OCI-LY1 (cell line): ENCODE measurements around the gene PNKP.

Experiments used
- H2AFZ ChIP-seq: fragments of 200-600 bp; sonication (generic), shearing (Covaris generic); 2 replicates; pipeline ENCODE4 v1.6.0; 2014; ENCODE audit warnings: antibody characterized with exemption, mild to moderate bottlenecking, low read length
- H3F3A ChIP-seq: fragments of 200-600 bp; sonication (generic), shearing (Covaris generic); 2 replicates; pipeline ENCODE4 v1.6.0; 2014; ENCODE audit warnings: mild to moderate bottlenecking, antibody characterized with exemption, low read length, moderate library complexity; ENCODE audit not compliant: insufficient read depth
- H3K27ac ChIP-seq: fragments of 200-600 bp; sonication (generic); 2 replicates; pipeline ENCODE4 v1.5.1; 2014; ENCODE audit warnings: low read length, mixed run types, mild to moderate bottlenecking, low read depth; ENCODE audit not compliant: poor library complexity, severe bottlenecking
- H3K27me3 ChIP-seq: fragments of 200-600 bp; sonication (generic); 2 replicates; pipeline ENCODE4 v1.6.0; 2014; ENCODE audit warnings: antibody characterized with exemption, mild to moderate bottlenecking, low read length, moderate library complexity; ENCODE audit not compliant: insufficient read depth
- H3K36me3 ChIP-seq: fragments of 200-600 bp; sonication (generic); 2 replicates; pipeline ENCODE4 v1.6.1; 2014; ENCODE audit warnings: mild to moderate bottlenecking, antibody characterized with exemption, low read length, moderate library complexity, mixed read lengths; ENCODE audit not compliant: insufficient read depth
- H3K4me1 ChIP-seq: fragments of 200-600 bp; sonication (generic); 2 replicates; pipeline ENCODE4 v1.5.1; 2014; ENCODE audit warnings: mild to moderate bottlenecking, low read length, moderate library complexity; ENCODE audit not compliant: insufficient read depth, severe bottlenecking
- H3K4me2 ChIP-seq: fragments of 200-600 bp; sonication (generic), shearing (Covaris generic); 2 replicates; pipeline ENCODE4 v1.6.1; 2014; ENCODE audit warnings: low read length
- H3K4me3 ChIP-seq: fragments of 200-600 bp; sonication (generic); 2 replicates; pipeline ENCODE4 v1.5.1; 2014; ENCODE audit warnings: low read length, low read depth, mild to moderate bottlenecking, mixed read lengths; ENCODE audit not compliant: poor library complexity, severe bottlenecking
- H3K79me2 ChIP-seq: fragments of 200-600 bp; shearing (Covaris generic); 2 replicates; pipeline ENCODE4 v1.6.1; 2016; ENCODE audit warnings: mixed run types, low read length, mixed read lengths; ENCODE audit not compliant: insufficient read depth
- H3K9ac ChIP-seq: fragments of 200-600 bp; sonication (generic), shearing (Covaris generic); 2 replicates; pipeline ENCODE4 v1.6.1; 2014; ENCODE audit warnings: mild to moderate bottlenecking, low read length, mixed read lengths
- H3K9me2 ChIP-seq: fragments of 200-600 bp; sonication (generic), shearing (Covaris generic); 2 replicates; pipeline ENCODE4 v1.6.1; 2014; ENCODE audit warnings: low read depth, mild to moderate bottlenecking, low read length, mixed read lengths
- H3K9me3 ChIP-seq: fragments of 200-600 bp; shearing (Covaris generic); 2 replicates; pipeline ENCODE4 v1.6.1; 2014; ENCODE audit warnings: low read length, mixed read lengths
- H4K20me1 ChIP-seq: fragments of 200-600 bp; sonication (generic), shearing (Covaris generic); 2 replicates; pipeline ENCODE4 v1.6.0; 2016; ENCODE audit warnings: mild to moderate bottlenecking, low read length; ENCODE audit not compliant: insufficient read depth
- EZH2 ChIP-seq: fragments of 200-600 bp; sonication (generic), shearing (Covaris generic); IDR thresholded peaks from 2 replicates; pipeline ENCODE4 v1.8.0; 2017; ENCODE audit warnings: borderline replicate concordance, mixed run types, mild to moderate bottlenecking, antibody characterized with exemption, low read length, moderate library complexity, mixed read lengths
- TF ChIP-seq, protein P1 (sequence below): fragments of 200-600 bp; sonication (generic), shearing (Covaris generic); IDR thresholded peaks from 2 replicates; pipeline ENCODE4 v1.5.1; 2017; ENCODE audit warnings: mild to moderate bottlenecking, antibody characterized with exemption, low read length, moderate library complexity, mixed read lengths

PNKP gene

DNA sequence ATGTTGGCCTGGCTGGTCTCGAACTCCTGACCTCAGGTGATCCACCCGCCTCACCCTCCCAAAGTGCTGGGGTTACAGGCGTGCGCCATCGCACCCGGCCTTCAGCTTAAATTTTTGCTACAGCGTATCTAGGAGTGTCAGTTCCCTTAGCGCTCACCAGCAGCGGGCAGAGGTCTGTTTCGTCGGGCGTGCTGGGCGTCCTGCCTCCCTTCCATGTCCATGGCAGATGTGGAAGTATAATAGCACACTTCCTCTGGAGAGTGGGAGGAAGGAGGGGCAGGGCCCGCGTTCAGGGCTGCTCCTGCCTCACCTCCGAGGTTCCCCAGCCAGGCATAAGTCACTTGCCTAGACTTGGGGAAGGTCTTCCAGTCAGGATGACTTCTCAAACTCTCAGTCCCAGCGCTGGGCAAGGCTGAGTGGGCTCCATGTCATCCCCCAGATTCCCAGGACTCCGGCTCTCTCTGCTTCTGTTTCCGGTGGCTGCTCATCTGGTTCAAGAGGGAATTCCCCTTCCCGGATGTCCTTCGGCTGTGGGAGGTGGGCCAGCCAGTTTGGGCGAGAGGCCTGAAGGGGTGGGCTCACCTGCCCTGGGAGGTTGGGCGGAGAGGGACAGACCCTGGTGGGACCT, 19.8 kb upstream of the PNKP start:
- peaks cover 39% of the 10 kb centered on the region for H3K4me1 ChIP-seq
- 0 out of 2 replicates have a peak, but pooled peaks cover 3% of the 10 kb centered on the region for H3K9me3 ChIP-seq
- 0 out of 2 replicates have a peak, but pooled peaks cover 2% of the 10 kb centered on the region for H3F3A ChIP-seq
- H3K27me3 ChIP-seq = no peaks in the 10 kb centered on the region
- TF ChIP-seq EZH2 = no peak
- TF ChIP-seq, protein P1, sequence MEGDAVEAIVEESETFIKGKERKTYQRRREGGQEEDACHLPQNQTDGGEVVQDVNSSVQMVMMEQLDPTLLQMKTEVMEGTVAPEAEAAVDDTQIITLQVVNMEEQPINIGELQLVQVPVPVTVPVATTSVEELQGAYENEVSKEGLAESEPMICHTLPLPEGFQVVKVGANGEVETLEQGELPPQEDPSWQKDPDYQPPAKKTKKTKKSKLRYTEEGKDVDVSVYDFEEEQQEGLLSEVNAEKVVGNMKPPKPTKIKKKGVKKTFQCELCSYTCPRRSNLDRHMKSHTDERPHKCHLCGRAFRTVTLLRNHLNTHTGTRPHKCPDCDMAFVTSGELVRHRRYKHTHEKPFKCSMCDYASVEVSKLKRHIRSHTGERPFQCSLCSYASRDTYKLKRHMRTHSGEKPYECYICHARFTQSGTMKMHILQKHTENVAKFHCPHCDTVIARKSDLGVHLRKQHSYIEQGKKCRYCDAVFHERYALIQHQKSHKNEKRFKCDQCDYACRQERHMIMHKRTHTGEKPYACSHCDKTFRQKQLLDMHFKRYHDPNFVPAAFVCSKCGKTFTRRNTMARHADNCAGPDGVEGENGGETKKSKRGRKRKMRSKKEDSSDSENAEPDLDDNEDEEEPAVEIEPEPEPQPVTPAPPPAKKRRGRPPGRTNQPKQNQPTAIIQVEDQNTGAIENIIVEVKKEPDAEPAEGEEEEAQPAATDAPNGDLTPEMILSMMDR = no peak
- H3K36me3 ChIP-seq = peaks cover 34% of the 10 kb centered on the region
- no peak overlapping the region for H2AFZ ChIP-seq
- H3K9me2 ChIP-seq = no peaks in the 10 kb centered on the region
- H3K4me3 ChIP-seq = no peak overlapping the region
- no peak overlapping the region; the same call in 1 of the 2 replicates for H3K4me2 ChIP-seq
- no peaks in the 10 kb centered on the region for H3K79me2 ChIP-seq
- H4K20me1 ChIP-seq = no peaks in the 10 kb centered on the region
- no peak overlapping the region; the same call in 1 of the 2 replicates for H3K9ac ChIP-seq
- no peak overlapping the region for H3K27ac ChIP-seq

DNA sequence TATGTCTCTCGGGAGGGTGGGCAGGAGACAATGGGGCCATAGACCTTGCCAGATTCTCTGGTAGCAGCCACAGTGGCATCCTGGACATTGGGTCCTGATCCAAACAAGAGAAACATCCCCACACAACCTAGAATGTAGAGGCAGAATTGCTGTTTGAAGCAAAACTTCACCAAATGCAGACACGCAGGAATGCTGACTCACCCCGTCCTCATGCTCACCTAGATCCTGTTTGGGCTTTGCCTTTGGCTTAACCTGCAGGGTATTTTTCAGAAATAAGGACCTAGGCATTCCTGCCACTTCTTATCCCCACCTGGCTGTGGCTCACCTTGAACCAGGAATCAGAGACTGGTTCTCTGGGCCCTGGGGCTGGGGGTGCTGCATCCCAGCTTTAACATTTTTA, 17.4 kb upstream of the PNKP start:
- H3K36me3 ChIP-seq = peaks cover 57% of the 10 kb centered on the region
- peaks cover 26% of the 10 kb centered on the region for H3K4me1 ChIP-seq
- no peaks in the 10 kb centered on the region for H3K27me3 ChIP-seq
- H3K79me2 ChIP-seq = no peaks in the 10 kb centered on the region
- no peak for TF ChIP-seq EZH2
- TF ChIP-seq, protein P1 = no peak
- H3K4me2 ChIP-seq = no peak overlapping the region
- H3K9me3 ChIP-seq = 0 out of 2 replicates have a peak, but pooled peaks cover 3% of the 10 kb centered on the region
- no peaks in the 10 kb centered on the region for H4K20me1 ChIP-seq
- no peak overlapping the region for H3K27ac ChIP-seq
- 0 out of 2 replicates have a peak, but pooled peaks cover 2% of the 10 kb centered on the region for H3F3A ChIP-seq
- no peak overlapping the region for H3K9ac ChIP-seq
- H3K4me3 ChIP-seq = no peak overlapping the region
- no peaks in the 10 kb centered on the region for H3K9me2 ChIP-seq
- no peak overlapping the region for H2AFZ ChIP-seq

DNA sequence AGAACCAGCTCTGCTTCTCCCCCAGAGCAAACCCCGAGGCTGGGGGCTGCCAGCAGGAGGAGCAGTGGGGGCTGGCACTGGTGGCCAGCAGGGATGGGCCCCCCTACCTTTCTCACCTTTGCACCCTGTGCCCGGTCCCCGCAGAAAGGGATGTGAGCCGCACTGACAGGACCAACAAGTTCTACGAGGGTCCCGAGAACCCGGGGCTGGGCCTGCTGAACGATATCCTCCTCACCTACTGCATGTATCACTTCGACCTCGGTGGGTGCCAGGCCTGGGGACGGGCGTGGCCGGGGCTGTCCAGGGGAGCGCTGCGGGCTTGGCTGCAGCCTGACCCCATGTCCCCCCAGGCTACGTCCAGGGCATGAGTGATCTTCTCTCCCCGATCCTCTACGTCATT, 16.7 kb upstream of the PNKP start:
- Histone ChIP-seq H3K4me3 (no peak overlapping the region), H3K9me3 (0 out of 2 replicates have a peak, but pooled peaks cover 3% of the 10 kb centered on the region), H3K4me2 (no peak overlapping the region), H3K79me2 (no peaks in the 10 kb centered on the region), H3K27me3 (no peaks in the 10 kb centered on the region), H3K9ac (no peak overlapping the region), H2AFZ (no peak overlapping the region), H3K36me3 (peaks cover 57% of the 10 kb centered on the region), H3K9me2 (no peaks in the 10 kb centered on the region), H3K27ac (no peak overlapping the region), H3F3A (no peaks in the 10 kb centered on the region), H4K20me1 (no peaks in the 10 kb centered on the region), H3K4me1 (peaks cover 26% of the 10 kb centered on the region)
- TF ChIP-seq EZH2 = no peak
- TF ChIP-seq, protein P1 = no peak
